Liver (tissue), 9 donors: ENCODE data around the gene GPR12. TPM values are rescaled to one million over a fixed set of nuclear protein-coding genes. Genes with fewer than 3 reads are reported as not detected.

Experiments
- DNase-seq: peaks from one replicate; pipeline ENCODE4 v3.0.0-alpha.2; 2017; ENCODE audit warnings: low spot score
- H3K27ac ChIP-seq, 2 donors: one replicate each; pipeline ENCODE4 v1.7.0; 2013; ENCODE audit warnings: inconsistent platforms in 2 of 2, low read length in 2 of 2, control low read depth in 1 of 2, low read depth in 1 of 2, mild to moderate bottlenecking in 1 of 2
- H3K27me3 ChIP-seq, 4 donors: one replicate each; pipeline versions ENCODE4 v1.6.1 to v1.7.0; 2013; ENCODE audit warnings: low read length in 3 of 4, inconsistent platforms in 1 of 4, mild to moderate bottlenecking in 1 of 4, moderate library complexity in 1 of 4; ENCODE audit not compliant: control insufficient read depth in 4 of 4, insufficient read depth in 4 of 4
- H3K36me3 ChIP-seq, 4 donors: one replicate each; pipeline versions ENCODE4 v1.6.1 to v1.7.0; 2013; ENCODE audit warnings: low read length in 3 of 4, mild to moderate bottlenecking in 3 of 4, low read depth in 1 of 4, moderate library complexity in 1 of 4; ENCODE audit not compliant: control insufficient read depth in 4 of 4, insufficient read depth in 3 of 4
- H3K4me1 ChIP-seq, 4 donors: one replicate each; pipeline versions ENCODE4 v1.6.1 to v1.7.0; 2013; ENCODE audit warnings: low read length in 3 of 4, mild to moderate bottlenecking in 3 of 4, moderate library complexity in 1 of 4; ENCODE audit not compliant: control insufficient read depth in 4 of 4, insufficient read depth in 4 of 4
- H3K4me3 ChIP-seq, 3 donors: one replicate each; pipeline versions ENCODE4 v1.6.1 to v1.7.0; 2013; ENCODE audit warnings: low read length in 3 of 3, control low read depth in 1 of 3, low read depth in 1 of 3, mild to moderate bottlenecking in 1 of 3
- H3K9ac ChIP-seq, 2 donors: one replicate each; pipeline ENCODE4 v1.7.0; 2013; ENCODE audit warnings: low read length in 2 of 2, mild to moderate bottlenecking in 2 of 2, moderate library complexity in 2 of 2, control low read depth in 1 of 2, low read depth in 1 of 2
- H3K9me3 ChIP-seq, 4 donors: one replicate each; pipeline versions ENCODE4 v1.6.1 to v1.7.0; 2013; ENCODE audit warnings: low read length in 3 of 4; ENCODE audit not compliant: control insufficient read depth in 4 of 4
- ATF3 ChIP-seq: IDR thresholded peaks from 2 replicates; pipeline ENCODE4 v1.6.1; 2016; ENCODE audit warnings: antibody characterized with exemption
- CTCF ChIP-seq: fragments of 150-350 bp; IDR thresholded peaks from 2 replicates; pipeline ENCODE4 v1.5.1; 2017; ENCODE audit warnings: improper control_type of control experiment, low read depth, low read length; ENCODE audit not compliant: missing input control
- EGR1 ChIP-seq, 2 donors: IDR thresholded peaks; 2 replicates each; pipeline ENCODE4 v1.6.1; 2016 to 2018; ENCODE audit warnings: antibody characterized with exemption in 2 of 2, low read depth in 2 of 2
- FOXA2 ChIP-seq: IDR thresholded peaks from 2 replicates; pipeline ENCODE4 v1.6.1; 2016; ENCODE audit warnings: antibody characterized with exemption
- GABPA ChIP-seq, 2 donors: IDR thresholded peaks in 1 of 2; conservative IDR thresholded peaks in 1 of 2; 2 replicates each; pipeline ENCODE4 v1.6.1; 2016; ENCODE audit warnings: antibody characterized with exemption in 2 of 2, mild to moderate bottlenecking in 1 of 2, moderate library complexity in 1 of 2
- HNF4A ChIP-seq, 2 donors: conservative IDR thresholded peaks; 2 replicates each; pipeline ENCODE4 v1.6.1; 2016; ENCODE audit warnings: antibody characterized with exemption in 2 of 2, mild to moderate bottlenecking in 2 of 2
- HNF4G ChIP-seq: IDR thresholded peaks from 2 replicates; pipeline ENCODE4 v1.6.1; 2016; ENCODE audit warnings: antibody characterized with exemption
- JUND ChIP-seq, 2 donors: IDR thresholded peaks; 2 replicates each; pipeline ENCODE4 v1.6.1; 2016; ENCODE audit warnings: antibody characterized with exemption in 2 of 2
- MAX ChIP-seq: IDR thresholded peaks from 2 replicates; pipeline ENCODE4 v1.6.1; 2016; ENCODE audit warnings: antibody characterized with exemption
- NR2F2 ChIP-seq: IDR thresholded peaks from 2 replicates; pipeline ENCODE4 v1.6.1; 2016; ENCODE audit warnings: antibody characterized with exemption
- RAD21 ChIP-seq, 2 donors: IDR thresholded peaks; 2 replicates each; pipeline ENCODE4 v1.6.1; 2016; ENCODE audit warnings: antibody characterized with exemption in 2 of 2, mild to moderate bottlenecking in 2 of 2
- REST ChIP-seq: IDR thresholded peaks from 2 replicates; pipeline ENCODE4 v1.6.1; 2016; ENCODE audit warnings: antibody characterized with exemption, mild to moderate bottlenecking
- RXRA ChIP-seq, 2 donors: IDR thresholded peaks; 2 replicates each; pipeline ENCODE4 v1.6.1; 2017 to 2018; ENCODE audit warnings: antibody characterized with exemption in 2 of 2, mild to moderate bottlenecking in 1 of 2
- SP1 ChIP-seq: IDR thresholded peaks from 2 replicates; pipeline ENCODE4 v1.6.1; 2018; ENCODE audit warnings: antibody characterized with exemption, mild to moderate bottlenecking
- TAF1 ChIP-seq: conservative IDR thresholded peaks from 2 replicates; pipeline ENCODE4 v1.6.1; 2016; ENCODE audit warnings: antibody characterized with exemption, mild to moderate bottlenecking
- YY1 ChIP-seq: IDR thresholded peaks from 2 replicates; pipeline ENCODE4 v1.6.1; 2016; ENCODE audit warnings: antibody characterized with exemption, mild to moderate bottlenecking
- ZBTB33 ChIP-seq: IDR thresholded peaks from 2 replicates; pipeline ENCODE4 v1.6.1; 2016; ENCODE audit warnings: antibody characterized with exemption
- polyA plus RNA-seq, 2 donors: library from polyadenylated mRNA; stranded (reverse) in 1 of 2; unstranded in 1 of 2; fragments of 200-250 nt in 1 of 2; fragments of >200 nt in 1 of 2; fragmentation: Nextera tagmentation in 1 of 2; extraction: Ambion mirVana in 1 of 2; gene quantifications; one replicate each; pipeline versions ENCODE4 v1.2.1 to v1.2.3, GENCODE V29; 2013 to 2015
- total RNA-seq, 2 donors: library from RNA; depleted of rRNA; stranded (reverse); fragments of >200 nt; gene quantifications; one replicate each; pipeline ENCODE4 v1.2.3, GENCODE V29; 2014
- donor health status: healthy.
- donor health status: healthy.
- donor health status: healthy.
- donor health status: healthy.
- donor health status: healthy.

Gene GPR12
- total and polyA plus RNA-seq, 4 donors: not detected

GRCh38 chr13:26735677-26736076 is 24.9 kb downstream of the GPR12 start (continued):
- TF ChIP-seq RXRA (IDR thresholded peaks at IDR 0.05): no peak
- no peak for TF ChIP-seq YY1
- no peak for TF ChIP-seq ZBTB33
- no peak for TF ChIP-seq NR2F2
- no peak for TF ChIP-seq EGR1 (IDR thresholded peaks at IDR 0.05; ENCODE audit: low read depth in 2 of 2)
- TF ChIP-seq GABPA (IDR thresholded peaks at IDR 0.05 in 1 of 2, conservative IDR thresholded peaks at IDR 0.05 in 1 of 2): no peak
- TF ChIP-seq RAD21 (IDR thresholded peaks at IDR 0.05): no peak
- TF ChIP-seq ATF3: no peak
- TF ChIP-seq SP1: no peak
- TF ChIP-seq HNF4G: no peak

GRCh38 chr13:26727633-26728032 is 33.0 kb downstream of the GPR12 start:
- Histone ChIP-seq H3K4me3 (no peak overlapping the region), H3K4me1 (no peaks in the 10 kb centered on the region), H3K9ac (no peak overlapping the region), H3K9me3 (peaks cover 0 to 2% (median 0%) of the 10 kb centered on the region in 4 donors), H3K27ac (no peak overlapping the region), H3K27me3 (peaks cover 0 to 9% (median 0%) of the 10 kb centered on the region in 4 donors), H3K36me3 (no peaks in the 10 kb centered on the region)
- DNase-seq: no peak
- TF ChIP-seq ZBTB33 (no peak), TAF1 (no peak), FOXA2 (no peak), HNF4A (conservative IDR thresholded peaks at IDR 0.05) (no peak), EGR1 (IDR thresholded peaks at IDR 0.05; ENCODE audit: low read depth in 2 of 2) (no peak), RXRA (IDR thresholded peaks at IDR 0.05) (no peak), JUND (IDR thresholded peaks at IDR 0.05) (no peak), REST (no peak), CTCF (no peak), MAX (no peak), NR2F2 (no peak), ATF3 (no peak), YY1 (no peak), HNF4G (no peak), GABPA (IDR thresholded peaks at IDR 0.05 in 1 of 2, conservative IDR thresholded peaks at IDR 0.05 in 1 of 2) (no peak), SP1 (no peak), RAD21 (IDR thresholded peaks at IDR 0.05) (no peak)
